DMS153 treated with DMSO at 0.1 percent for 48 hours (cell line): Measurements from ENCODE around the gene CLSTN2.

Source experiments
- DNase-seq: peaks from one replicate; lab custom pipeline; 2025; ENCODE audit not compliant: unreplicated experiment; lab: John Stamatoyannopoulos, UW

Gene CLSTN2

DNA sequence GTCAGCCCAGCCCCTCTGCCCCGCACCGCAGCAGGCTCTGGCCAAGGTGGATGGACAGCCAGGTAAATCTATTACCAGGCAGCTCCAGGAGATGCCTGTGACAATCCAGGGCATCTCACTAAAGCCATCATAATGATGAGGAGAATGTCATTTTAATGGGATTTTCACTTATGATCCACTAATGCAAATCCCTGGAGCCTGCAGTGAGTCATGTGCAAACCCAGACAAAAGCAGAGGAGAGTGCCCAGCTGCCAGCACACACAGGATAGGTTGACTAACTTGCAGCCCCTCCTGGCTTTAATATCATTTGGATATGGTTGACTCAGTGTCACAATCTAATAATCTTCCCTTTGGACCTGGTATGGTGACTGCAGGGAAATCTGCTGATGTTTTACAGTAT, 536.0 kb downstream of the CLSTN2 start:
- DNase-seq: no peak

GRCh38 chr3:140472306-140473020, 537.5 kb downstream of the CLSTN2 start:
- no peak for DNase-seq

- no peak for DNase-seq
Observed at GRCh38 chr3:140487566-140487965, 552.6 kb downstream of the CLSTN2 start.

GRCh38 chr3:140493271-140493670, 558.3 kb downstream of the CLSTN2 start:
- no peak for DNase-seq

DNA sequence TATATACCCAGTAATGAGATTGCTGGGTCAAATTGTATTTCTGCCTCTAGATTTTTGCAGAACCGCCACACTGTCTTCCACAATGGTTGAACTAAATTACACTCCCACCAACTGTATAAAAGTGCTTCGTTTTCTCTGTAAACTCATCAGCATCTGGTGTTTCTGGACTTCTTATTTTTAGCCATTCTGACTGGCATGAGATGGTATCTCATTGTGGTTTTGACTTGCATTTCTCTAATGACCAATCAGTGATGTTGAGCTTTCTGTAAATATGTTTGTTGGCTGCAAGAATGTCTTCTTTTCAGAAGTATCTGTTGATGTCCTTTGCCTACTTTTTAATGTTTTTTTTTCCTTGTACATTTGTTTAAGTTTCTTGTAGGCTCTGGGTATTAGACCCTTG, 560.0 kb downstream of the CLSTN2 start:
- DNase-seq: no peak

DNA sequence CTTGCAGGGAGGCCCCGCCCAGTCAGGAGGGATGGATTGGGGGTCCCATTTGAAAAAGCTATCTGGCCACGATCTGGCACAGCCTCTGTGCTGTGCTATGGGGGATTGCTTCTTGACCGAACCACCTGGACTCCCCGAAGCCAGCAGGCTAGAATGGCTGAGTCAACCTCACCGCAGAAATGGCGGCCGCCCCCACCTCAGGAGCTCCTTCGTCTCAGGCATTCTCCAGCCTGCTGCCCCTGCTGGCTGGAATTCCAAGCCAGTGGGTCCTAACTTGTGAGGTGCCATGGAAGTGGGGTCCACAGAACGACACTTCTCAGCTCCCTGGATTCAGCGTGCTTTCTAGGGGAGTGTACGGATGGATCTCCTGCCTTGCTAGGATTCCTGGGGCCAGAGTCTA, 562.3 kb downstream of the CLSTN2 start:
- no peak for DNase-seq

DNA sequence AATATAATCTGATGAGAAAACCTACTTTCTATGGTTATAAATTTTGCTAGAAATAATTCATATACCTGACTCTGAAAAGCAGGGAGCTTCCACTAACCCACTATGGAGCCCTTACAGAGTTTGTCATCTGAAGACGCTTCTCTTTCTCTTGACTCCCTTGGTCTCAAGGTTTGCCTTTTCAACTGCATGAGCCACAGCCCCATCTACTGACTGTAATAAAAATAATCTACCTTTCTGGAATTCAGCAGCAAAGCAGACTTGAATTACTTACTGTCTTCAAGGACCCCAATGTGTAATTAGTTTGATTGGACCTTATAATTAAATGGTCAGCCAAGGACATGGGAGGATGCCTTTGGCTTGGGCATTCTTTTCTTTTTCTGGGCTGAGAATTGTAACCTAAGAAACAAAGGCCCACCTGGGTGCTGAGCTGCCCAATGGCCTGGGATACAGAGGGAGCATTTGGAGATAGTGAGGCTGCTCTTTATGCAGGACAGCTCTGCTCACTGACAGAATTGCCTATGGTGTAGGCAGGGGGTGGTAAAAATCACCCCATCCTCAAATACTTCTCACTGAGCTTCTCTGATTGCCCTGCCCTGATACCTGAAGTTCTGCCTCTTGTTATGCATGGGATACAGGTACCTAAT, 564.3 kb downstream of the CLSTN2 start:
- no peak for DNase-seq

- no peak for DNase-seq
Observed at GRCh38 chr3:140500473-140500872, 565.5 kb downstream of the CLSTN2 start.

GRCh38 chr3:140501061-140501769, 566.2 kb downstream of the CLSTN2 start:
- no peak for DNase-seq

- DNase-seq: no peak
Observed at GRCh38 chr3:140501770-140502364, 566.9 kb downstream of the CLSTN2 start.

GRCh38 chr3:140505213-140505612, 570.2 kb downstream of the CLSTN2 start:
- peak; percentile 9 for DNase-seq

DNA sequence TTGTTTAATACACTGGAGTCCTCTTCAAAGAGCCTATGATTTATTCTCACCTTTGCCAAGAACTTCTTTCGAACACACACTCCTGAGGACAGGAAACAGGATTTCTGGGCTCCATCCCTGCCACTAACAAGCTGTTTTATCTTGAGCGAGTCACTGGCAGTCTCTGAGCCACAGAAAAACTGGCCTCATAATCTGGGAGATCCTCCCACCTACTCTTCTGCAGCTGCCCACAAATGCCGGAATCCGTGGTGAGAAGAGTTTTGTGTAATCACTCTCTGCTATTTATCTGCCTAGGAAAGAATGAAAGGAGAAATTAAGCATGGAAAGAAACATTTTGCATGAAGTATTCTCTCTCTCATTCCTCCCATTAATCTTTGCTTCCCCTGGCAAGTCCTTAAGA, 570.9 kb downstream of the CLSTN2 start:
- DNase-seq: no peak

DNA sequence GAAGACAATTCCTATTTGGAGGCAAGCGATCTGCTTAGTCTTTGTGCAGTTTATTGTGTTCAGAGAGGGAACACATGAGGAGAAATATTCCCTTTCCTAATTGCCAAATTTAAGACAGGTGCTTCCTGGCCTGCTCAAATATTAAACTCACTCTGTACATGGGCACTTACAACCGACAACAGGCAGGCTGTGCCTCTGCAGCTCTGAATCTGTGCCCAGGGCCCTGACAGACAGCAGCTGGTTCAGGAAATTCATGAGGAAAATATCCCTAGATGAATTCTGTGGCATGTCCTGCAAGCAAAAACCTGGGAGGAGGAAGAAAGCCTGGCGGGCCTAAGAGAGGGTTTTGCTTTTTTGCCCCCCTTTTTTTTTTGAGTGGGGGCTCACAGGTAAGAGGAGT, 573.6 kb downstream of the CLSTN2 start:
- DNase-seq: no peak

GRCh38 chr3:140509534-140509933, 574.5 kb downstream of the CLSTN2 start:
- no peak for DNase-seq

- no peak for DNase-seq
Observed at GRCh38 chr3:140510303-140510861, 575.4 kb downstream of the CLSTN2 start.

DNA sequence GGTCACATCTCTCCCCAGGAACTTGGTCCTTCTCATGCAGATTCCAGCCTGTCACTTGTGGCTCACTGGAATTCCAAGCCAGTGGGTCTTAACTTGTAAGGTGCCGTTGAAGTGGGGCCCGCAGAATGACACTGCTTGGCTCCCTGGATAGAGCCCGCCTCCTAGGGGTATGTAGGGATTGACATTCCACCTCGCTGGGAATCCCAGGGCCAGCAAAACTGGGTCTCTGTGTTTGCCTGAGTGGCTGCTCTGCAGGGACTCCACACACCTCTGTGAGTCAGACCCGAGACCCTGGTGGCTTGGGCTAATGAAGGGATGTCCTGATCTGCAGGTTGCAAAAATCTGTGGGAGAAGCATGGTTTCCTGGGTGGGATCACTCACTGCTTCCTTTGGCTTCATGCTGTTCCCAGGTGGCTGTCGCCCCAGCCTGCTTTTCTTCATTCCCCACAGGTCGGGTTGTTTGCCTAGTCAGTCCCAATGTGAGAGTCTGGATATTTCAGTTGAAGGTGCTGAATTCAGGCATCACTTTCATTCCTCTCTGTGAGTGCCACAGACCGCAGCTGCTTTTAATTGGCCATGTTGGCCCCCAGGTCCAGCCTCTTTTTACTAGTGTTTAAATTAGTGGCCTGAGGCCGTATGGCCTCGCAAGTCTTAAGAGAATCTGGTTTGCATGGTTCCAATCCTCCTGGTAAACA, 586.9 kb downstream of the CLSTN2 start:
- no peak for DNase-seq

DNA sequence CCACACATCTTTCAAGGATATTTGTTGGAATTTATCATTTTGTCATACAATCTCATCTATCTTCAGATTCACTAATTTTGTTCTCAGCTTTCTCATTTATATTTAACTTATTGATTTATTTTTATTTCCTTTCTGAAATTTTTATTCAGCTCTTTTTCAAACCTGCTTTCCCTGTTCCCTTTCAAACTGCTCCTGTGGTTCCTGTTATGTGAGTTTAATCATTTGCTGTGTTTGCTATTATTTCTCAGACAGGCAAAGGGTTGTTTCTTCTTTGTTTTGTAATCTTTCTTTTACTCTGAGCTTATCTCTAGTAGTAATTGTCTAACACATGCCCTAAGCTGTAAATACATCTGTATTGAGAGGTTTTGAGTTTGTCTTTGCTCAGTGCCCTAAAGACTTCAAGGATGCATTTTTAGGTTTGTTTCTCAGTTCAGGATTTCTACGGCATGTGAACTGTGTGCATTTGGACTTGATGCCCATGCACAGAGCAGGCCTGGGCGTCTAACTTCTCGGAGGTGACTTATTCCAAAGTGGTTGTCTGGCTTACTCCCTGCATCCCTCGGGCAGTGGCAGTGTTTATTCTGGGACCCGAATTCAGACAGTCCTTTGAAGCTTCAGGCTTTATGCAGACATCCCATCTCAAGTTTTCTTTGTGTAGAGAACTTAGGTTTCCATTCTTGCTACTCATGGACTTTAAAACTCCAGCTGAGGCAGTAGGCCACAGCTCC, 587.8 kb downstream of the CLSTN2 start:
- no peak for DNase-seq

DNA sequence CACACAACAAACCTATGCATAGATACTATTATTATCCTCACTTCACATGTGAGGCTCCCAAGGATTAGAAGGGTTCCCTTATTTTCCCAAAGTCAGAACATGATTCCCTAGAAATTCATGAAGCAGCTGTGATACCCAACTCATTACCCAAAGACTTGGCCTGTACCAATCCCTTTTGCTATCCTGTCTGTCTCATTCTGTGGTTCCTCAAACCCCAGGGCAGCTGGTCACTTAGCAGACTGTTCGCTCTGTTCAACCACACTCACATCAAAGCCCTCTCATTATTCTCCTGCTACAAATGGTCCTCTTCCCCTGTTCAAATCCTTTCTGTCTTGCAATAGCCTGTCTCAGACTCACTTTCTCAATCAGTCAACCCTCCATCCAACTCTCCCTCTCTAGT, 588.6 kb downstream of the CLSTN2 start:
- DNase-seq: no peak

GRCh38 chr3:140527156-140527555, 592.2 kb downstream of the CLSTN2 start:
- no peak for DNase-seq

DNA sequence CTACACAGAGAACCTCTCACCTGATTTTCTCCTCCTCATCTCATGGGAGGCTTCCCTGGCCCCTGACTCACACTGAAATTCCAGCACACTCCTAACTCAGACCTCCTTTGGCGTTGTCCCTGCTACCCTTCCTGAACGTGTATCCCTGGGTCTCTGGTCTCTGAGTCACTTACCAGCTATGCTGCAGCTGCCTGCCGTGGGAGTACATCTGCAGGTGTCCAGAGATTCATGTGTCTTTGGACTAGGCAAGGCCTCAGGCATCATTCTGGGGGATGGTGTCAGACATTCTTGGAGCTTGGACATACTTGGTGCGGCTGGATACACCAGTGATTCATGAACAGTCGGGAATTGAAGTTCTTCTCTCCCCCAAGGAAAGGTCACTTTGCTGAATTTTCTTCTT, 594.1 kb downstream of the CLSTN2 start:
- no peak for DNase-seq
